Activated naive CD8-positive, alpha-beta T cell treated with anti-CD3 and anti-CD28 coated beads for 36 hours (primary cell): Measurements from ENCODE around the gene MAD1L1. TPM values are rescaled to one million over a fixed set of nuclear protein-coding genes. Genes with fewer than 3 reads are reported as not detected.

Source experiments
- DNase-seq: peaks from one replicate; pipeline ENCODE4 v3.0.0; 2021
- H3K27ac Mint-ChIP-seq: one replicate; pipeline ENCODE4 v1.8.0; 2022; ENCODE audit warnings: mild to moderate bottlenecking, moderate library complexity, mixed read lengths
- H3K27me3 Mint-ChIP-seq: one replicate; pipeline ENCODE4 v1.8.0; 2022; ENCODE audit warnings: mild to moderate bottlenecking, mixed read lengths
- H3K36me3 Mint-ChIP-seq: one replicate; pipeline ENCODE4 v1.8.0; 2021; ENCODE audit warnings: mild to moderate bottlenecking, mixed read lengths
- H3K4me1 Mint-ChIP-seq: one replicate; pipeline ENCODE4 v1.8.0; 2021; ENCODE audit warnings: mixed read lengths
- H3K4me3 Mint-ChIP-seq: one replicate; pipeline ENCODE4 v1.8.0; 2022; ENCODE audit warnings: mild to moderate bottlenecking, moderate library complexity, mixed read lengths
- H3K9me3 Mint-ChIP-seq: one replicate; pipeline ENCODE4 v1.8.0; 2022; ENCODE audit warnings: mixed read lengths
- total RNA-seq, 2 experiments: library from RNA; stranded (reverse); gene quantifications; one replicate each; pipeline ENCODE4 v1.2.3, GENCODE V29; 2021

The MAD1L1 gene
- total RNA-seq, 2 experiments from 2014 or later, result 36.5 to 37.8 TPM

GRCh38 chr7:2010551-2011265 is 222.0 kb downstream of the MAD1L1 start:
- Mint-ChIP-seq H3K4me3 (no peak overlapping the region), H3K36me3 (no peaks in the 10 kb centered on the region), H3K27me3 (no peaks in the 10 kb centered on the region), H3K27ac (no peak overlapping the region), H3K4me1 (no peaks in the 10 kb centered on the region), H3K9me3 (no peaks in the 10 kb centered on the region)
- no peak for DNase-seq

GRCh38 chr7:2010101-2010500 is 222.6 kb downstream of the MAD1L1 start:
- Mint-ChIP-seq H3K27ac (no peak overlapping the region), H3K4me1 (no peaks in the 10 kb centered on the region), H3K4me3 (no peak overlapping the region), H3K9me3 (no peaks in the 10 kb centered on the region), H3K27me3 (no peaks in the 10 kb centered on the region), H3K36me3 (no peaks in the 10 kb centered on the region)
- no peak for DNase-seq

GRCh38 chr7:2009541-2010001 is 223.2 kb downstream of the MAD1L1 start:
- H3K27me3 Mint-ChIP-seq, result no peaks in the 10 kb centered on the region
- H3K36me3 Mint-ChIP-seq, result no peaks in the 10 kb centered on the region
- H3K9me3 Mint-ChIP-seq, result no peaks in the 10 kb centered on the region
- no peaks in the 10 kb centered on the region for H3K4me1 Mint-ChIP-seq
- H3K27ac Mint-ChIP-seq, result no peak overlapping the region
- DNase-seq, result no peak
- H3K4me3 Mint-ChIP-seq, result no peak overlapping the region

- Mint-ChIP-seq H3K36me3 (no peaks in the 10 kb centered on the region), H3K4me1 (no peaks in the 10 kb centered on the region), H3K27ac (no peak overlapping the region), H3K4me3 (no peak overlapping the region), H3K9me3 (no peaks in the 10 kb centered on the region), H3K27me3 (no peaks in the 10 kb centered on the region)
- no peak for DNase-seq
Observed at GRCh38 chr7:2008936-2009540, 223.7 kb downstream of the MAD1L1 start.

- H3K36me3 Mint-ChIP-seq, result no peaks in the 10 kb centered on the region
- no peaks in the 10 kb centered on the region for H3K9me3 Mint-ChIP-seq
- H3K4me3 Mint-ChIP-seq, result no peak overlapping the region
- H3K27me3 Mint-ChIP-seq, result no peaks in the 10 kb centered on the region
- H3K27ac Mint-ChIP-seq, result no peak overlapping the region
- no peaks in the 10 kb centered on the region for H3K4me1 Mint-ChIP-seq
- no peak for DNase-seq
Observed at GRCh38 chr7:2008101-2008935, 224.4 kb downstream of the MAD1L1 start.

GRCh38 chr7:2007551-2007950 is 225.2 kb downstream of the MAD1L1 start:
- Mint-ChIP-seq H3K27ac (no peak overlapping the region), H3K4me1 (no peaks in the 10 kb centered on the region), H3K36me3 (no peaks in the 10 kb centered on the region), H3K27me3 (no peaks in the 10 kb centered on the region), H3K4me3 (no peak overlapping the region), H3K9me3 (no peaks in the 10 kb centered on the region)
- no peak for DNase-seq

- H3K4me1 Mint-ChIP-seq, result no peaks in the 10 kb centered on the region
- no peaks in the 10 kb centered on the region for H3K9me3 Mint-ChIP-seq
- no peaks in the 10 kb centered on the region for H3K36me3 Mint-ChIP-seq
- no peak for DNase-seq
- no peaks in the 10 kb centered on the region for H3K27me3 Mint-ChIP-seq
- no peak overlapping the region for H3K4me3 Mint-ChIP-seq
- no peak overlapping the region for H3K27ac Mint-ChIP-seq
Observed at GRCh38 chr7:2006921-2007381, 225.8 kb downstream of the MAD1L1 start.

GRCh38 chr7:2006231-2006771 is 226.4 kb downstream of the MAD1L1 start:
- H3K27me3 Mint-ChIP-seq, result no peaks in the 10 kb centered on the region
- DNase-seq, result no peak
- no peak overlapping the region for H3K27ac Mint-ChIP-seq
- no peaks in the 10 kb centered on the region for H3K9me3 Mint-ChIP-seq
- no peak overlapping the region for H3K4me3 Mint-ChIP-seq
- H3K4me1 Mint-ChIP-seq, result no peaks in the 10 kb centered on the region
- no peaks in the 10 kb centered on the region for H3K36me3 Mint-ChIP-seq

GRCh38 chr7:2005786-2006185 is 227.0 kb downstream of the MAD1L1 start:
- H3K27ac Mint-ChIP-seq, result no peak overlapping the region
- no peak for DNase-seq
- no peaks in the 10 kb centered on the region for H3K4me1 Mint-ChIP-seq
- no peaks in the 10 kb centered on the region for H3K9me3 Mint-ChIP-seq
- no peaks in the 10 kb centered on the region for H3K27me3 Mint-ChIP-seq
- H3K36me3 Mint-ChIP-seq, result no peaks in the 10 kb centered on the region
- H3K4me3 Mint-ChIP-seq, result no peak overlapping the region

- Mint-ChIP-seq H3K4me3 (no peak overlapping the region), H3K27me3 (no peaks in the 10 kb centered on the region), H3K27ac (no peak overlapping the region), H3K9me3 (no peaks in the 10 kb centered on the region), H3K36me3 (no peaks in the 10 kb centered on the region), H3K4me1 (no peaks in the 10 kb centered on the region)
- DNase-seq, result no peak
Observed at GRCh38 chr7:2004841-2005725, 227.7 kb downstream of the MAD1L1 start.

GRCh38 chr7:2003931-2004812 is 228.6 kb downstream of the MAD1L1 start:
- H3K4me3 Mint-ChIP-seq, result no peak overlapping the region
- no peaks in the 10 kb centered on the region for H3K27me3 Mint-ChIP-seq
- H3K4me1 Mint-ChIP-seq, result no peaks in the 10 kb centered on the region
- H3K36me3 Mint-ChIP-seq, result no peaks in the 10 kb centered on the region
- no peaks in the 10 kb centered on the region for H3K9me3 Mint-ChIP-seq
- no peak for DNase-seq
- no peak overlapping the region for H3K27ac Mint-ChIP-seq

- Mint-ChIP-seq H3K4me3 (no peak overlapping the region), H3K27me3 (no peaks in the 10 kb centered on the region), H3K4me1 (no peaks in the 10 kb centered on the region), H3K9me3 (no peaks in the 10 kb centered on the region), H3K36me3 (no peaks in the 10 kb centered on the region), H3K27ac (no peak overlapping the region)
- DNase-seq, result no peak
Observed at GRCh38 chr7:2003451-2003930, 229.3 kb downstream of the MAD1L1 start.

GRCh38 chr7:2002561-2003450 is 229.9 kb downstream of the MAD1L1 start:
- no peak for DNase-seq
- Mint-ChIP-seq H3K4me3 (no peak overlapping the region), H3K27ac (no peak overlapping the region), H3K4me1 (no peaks in the 10 kb centered on the region), H3K9me3 (no peaks in the 10 kb centered on the region), H3K36me3 (no peaks in the 10 kb centered on the region), H3K27me3 (no peaks in the 10 kb centered on the region)
